ENCODE measurements around the gene GABPA.
"Not testable (repeated sequence)": the region's sequence is repeated elsewhere in the genome, so short reads cannot be mapped to it uniquely, and the experiment has no call there.

The GABPA gene

GRCh38 chr21:25742900-25743299 lies 8.1 kb downstream of the GABPA start:
- no peak for DNase-seq

GRCh38 chr21:25744854-25745253 lies 10.1 kb downstream of the GABPA start:
- no peak for DNase-seq

GRCh38 chr21:25750085-25750484 lies 15.3 kb downstream of the GABPA start:
- DNase-seq, result no peak

GRCh38 chr21:25752416-25752815 lies 17.6 kb downstream of the GABPA start:
- DNase-seq, result no peak

GRCh38 chr21:25756190-25756932 lies 21.6 kb downstream of the GABPA start:
- DNase-seq, result no peak

GRCh38 chr21:25757531-25757930 lies 22.8 kb downstream of the GABPA start:
- no peak for DNase-seq

- no peak for DNase-seq
These were observed 24.8 kb downstream of the GABPA start for GRCh38 chr21:25759573-25759972.

- DNase-seq, result no peak
These were observed 25.3 kb downstream of the GABPA start for GRCh38 chr21:25760061-25760460.

- DNase-seq, result no peak
These were observed 25.9 kb downstream of the GABPA start for GRCh38 chr21:25760677-25761076.

GRCh38 chr21:25764065-25764464 lies 29.3 kb downstream of the GABPA start:
- no peak for DNase-seq

GRCh38 chr21:25767921-25768320 lies 33.1 kb downstream of the GABPA start:
- no peak for DNase-seq

- DNase-seq, result no peak
These were observed 37.9 kb downstream of the GABPA start for GRCh38 chr21:25772686-25773085.

- no peak for DNase-seq
These were observed 41.7 kb downstream of the GABPA start for GRCh38 chr21:25776440-25776839.

GRCh38 chr21:25778126-25778875 lies 43.5 kb downstream of the GABPA start:
- not testable (repeated sequence) for DNase-seq

GRCh38 chr21:25788677-25789076 lies 53.9 kb downstream of the GABPA start:
- DNase-seq, result no peak

GRCh38 chr21:25790122-25790877 lies 55.5 kb downstream of the GABPA start:
- DNase-seq, result peak; percentile 58

GRCh38 chr21:25790878-25791204 lies 56.1 kb downstream of the GABPA start:
- no peak for DNase-seq

- peak; percentile 5 for DNase-seq
These were observed 56.5 kb downstream of the GABPA start for GRCh38 chr21:25791319-25791718.

GRCh38 chr21:25801217-25802014 lies 66.6 kb downstream of the GABPA start:
- DNase-seq, result peak; percentile 97

GRCh38 chr21:25806060-25806459 lies 71.3 kb downstream of the GABPA start:
- DNase-seq, result no peak

GRCh38 chr21:25807191-25807590 lies 72.4 kb downstream of the GABPA start:
- no peak for DNase-seq

GRCh38 chr21:25809013-25809412 lies 74.2 kb downstream of the GABPA start:
- no peak for DNase-seq

GRCh38 chr21:25811186-25811585 lies 76.4 kb downstream of the GABPA start:
- no peak for DNase-seq
